Transverse colon (tissue), 4 donors: ENCODE measurements around the gene CD2BP2. TPM values are rescaled to one million over a fixed set of nuclear protein-coding genes. Genes with fewer than 3 reads are reported as not detected.

ENCODE experiments used
- DNase-seq: peaks from one replicate; pipeline ENCODE4 v3.0.0-alpha.2; 2019
- H3K27ac ChIP-seq, 4 donors: fragments of 200-600 bp; sonication (generic); 2 replicates each; pipeline ENCODE4 v1.5.1; 2016 to 2018; ENCODE audit warnings: inconsistent platforms in 4 of 4
- H3K27me3 ChIP-seq: fragments of 200-600 bp; sonication (generic); 2 replicates; pipeline ENCODE4 v1.5.1; 2017; ENCODE audit warnings: inconsistent platforms
- H3K36me3 ChIP-seq, 4 donors: fragments of 200-600 bp; sonication (generic); 2 replicates each; pipeline ENCODE4 v1.5.1; 2017 to 2019; ENCODE audit warnings: inconsistent platforms in 4 of 4
- H3K4me1 ChIP-seq, 4 donors: fragments of 200-600 bp; sonication (generic); 2 replicates each; pipeline ENCODE4 v1.5.1; 2017 to 2020; ENCODE audit warnings: inconsistent platforms in 4 of 4
- H3K4me3 ChIP-seq, 4 donors: fragments of 200-600 bp; sonication (generic); 1 replicate in 1 of 4; 2 replicates in 3 of 4; pipeline versions ENCODE4 v1.5.1 to v1.6.1; 2017 to 2019; ENCODE audit warnings: inconsistent platforms in 4 of 4
- H3K9me3 ChIP-seq, 2 donors: fragments of 200-600 bp; sonication (generic); 2 replicates each; pipeline ENCODE4 v1.5.1; 2017 to 2019; ENCODE audit warnings: inconsistent platforms in 2 of 2
- CTCF ChIP-seq, 5 experiments: fragments of 200-600 bp in 3 of 5; fragments of 450-650 bp in 2 of 5; sonication (generic) in 3 of 5; IDR thresholded peaks; 1 replicate in 2 of 5; 2 replicates in 3 of 5; pipeline ENCODE4 v1.5.1; 2016 to 2017; ENCODE audit warnings: antibody characterized with exemption in 5 of 5, inconsistent platforms in 3 of 5, mild to moderate bottlenecking in 2 of 5, moderate library complexity in 1 of 5
- EP300 ChIP-seq: sonication (generic); formaldehyde crosslinking; IDR thresholded peaks from one replicate; pipeline ENCODE4 v1.6.1; 2017; ENCODE audit warnings: antibody characterized with exemption, low read depth
- POLR2A ChIP-seq: fragments of 450-650 bp; IDR thresholded peaks from one replicate; pipeline ENCODE4 v1.6.1; 2016; ENCODE audit warnings: antibody characterized with exemption, mild to moderate bottlenecking, moderate library complexity
- POLR2AphosphoS5 ChIP-seq, 3 donors: sonication (generic); formaldehyde crosslinking; IDR thresholded peaks; one replicate each; pipeline ENCODE4 v1.6.1; 2016; ENCODE audit warnings: antibody characterized with exemption in 3 of 3
- WGBS, 2 donors: methylation state at CpG; one replicate each; pipeline ENCODE4 v1.1.5; 2018; ENCODE audit warnings: low coverage in 1 of 2; 5-methylcytosine and 5-hydroxymethylcytosine counted together
- in situ Hi-C, 4 donors: fragments of 200-750 bp; cut with MboI; loops; one replicate each; pipeline versions ENCODE4 v1.15.0 to v1.15.1; 2017; ENCODE audit warnings: low sequenced_read_pairs in 3 of 4, low pct_ligation_motif_present in 1 of 4, low pct_unique_long_range_greater_than_20kb in 1 of 4
- intact Hi-C: fragments of 100-400 bp; cut with DNase I; formaldehyde crosslinking; loops from one replicate; pipeline ENCODE4 v1.15.1; 2023; ENCODE audit warnings: low total_unique reads
- total RNA-seq, 4 donors: library from RNA; depleted of rRNA; stranded (reverse); fragments of >200 nt; gene quantifications; one replicate each; pipeline ENCODE4 v1.1.0, GENCODE V29; 2016

The CD2BP2 gene
- total RNA-seq, 4 donors from 2014 or later: 25.8 to 41.1 (median 33.0) TPM

GRCh38 chr16:30365200-30365599 is 10.1 kb upstream of the CD2BP2 start:
- Histone ChIP-seq H3K27me3 (no peaks in the 10 kb centered on the region), H3K27ac (no peak overlapping the region), H3K36me3 (peaks cover 0 to 14% (median 6%) of the 10 kb centered on the region in 4 donors), H3K4me1 (peaks cover 11 to 35% (median 28%) of the 10 kb centered on the region in 4 donors), H3K9me3 (no peaks in the 10 kb centered on the region), H3K4me3 (no peak overlapping the region)
- intact Hi-C loops: no loop called here
- no peak for DNase-seq
- TF ChIP-seq CTCF (IDR thresholded peaks at IDR 0.05) (no peak), POLR2AphosphoS5 (IDR thresholded peaks at IDR 0.05) (no peak), POLR2A (no peak), EP300 (no peak)
- in situ Hi-C loops: no loop called here
- WGBS, 2 donors: 82 to 85% methylated on average over 2 to 10 of the region's 10 CpGs

- WGBS, 2 donors: 96 to 98% methylated on average over 6 to 7 of the region's 7 CpGs
- intact Hi-C loops: no loop called here
- Histone ChIP-seq H3K9me3 (no peaks in the 10 kb centered on the region), H3K36me3 (peaks cover 0 to 19% (median 7%) of the 10 kb centered on the region in 4 donors), H3K4me3 (no peak overlapping the region), H3K27me3 (no peaks in the 10 kb centered on the region), H3K4me1 (peaks cover 4 to 13% (median 7%) of the 10 kb centered on the region in 4 donors), H3K27ac (no peak overlapping the region)
- TF ChIP-seq POLR2A (no peak), POLR2AphosphoS5 (IDR thresholded peaks at IDR 0.05) (no peak), CTCF (IDR thresholded peaks at IDR 0.05) (no peak), EP300 (no peak)
- in situ Hi-C loops: no loop called here
- DNase-seq: no peak
Measured at GRCh38 chr16:30361180-30361579, 6.1 kb upstream of the CD2BP2 start.

GRCh38 chr16:30359871-30360170 is 4.7 kb upstream of the CD2BP2 start:
- Histone ChIP-seq H3K4me3 (no peak overlapping the region), H3K27me3 (no peaks in the 10 kb centered on the region), H3K9me3 (no peaks in the 10 kb centered on the region), H3K36me3 (peaks cover 0 to 16% (median 6%) of the 10 kb centered on the region in 4 donors), H3K27ac (no peak overlapping the region), H3K4me1 (peaks cover 8 to 16% (median 10%) of the 10 kb centered on the region in 4 donors)
- intact Hi-C loops (no loop called here), in situ Hi-C loops (no loop called here)
- WGBS, 2 donors: 79% methylated on average over 6 of the region's 6 CpGs; no CpG with 5 or more reads in 1 of the 2 donors
- DNase-seq: no peak
- TF ChIP-seq POLR2AphosphoS5 (IDR thresholded peaks at IDR 0.05) (no peak), POLR2A (no peak)

GRCh38 chr16:30358990-30359870 is 4.1 kb upstream of the CD2BP2 start:
- WGBS, 2 donors: 87 to 94% methylated on average over 7 to 23 of the region's 28 CpGs
- Histone ChIP-seq H3K27ac (no peak overlapping the region), H3K27me3 (no peaks in the 10 kb centered on the region), H3K9me3 (no peaks in the 10 kb centered on the region), H3K4me1 (peaks cover 9 to 21% (median 14%) of the 10 kb centered on the region in 4 donors), H3K4me3 (no peak overlapping the region), H3K36me3 (peaks cover 0 to 11% (median 3%) of the 10 kb centered on the region in 4 donors)
- in situ Hi-C loops (no loop called here), intact Hi-C loops (no loop called here)
- DNase-seq: no peak
- TF ChIP-seq POLR2AphosphoS5 (IDR thresholded peaks at IDR 0.05) (no peak), POLR2A (no peak), CTCF (IDR thresholded peaks at IDR 0.05) (no peak), EP300 (no peak)
